ENCODE measurements around the gene ELMOD3. TPM values are rescaled to one million over a fixed set of nuclear protein-coding genes. Genes with fewer than 3 reads are reported as not detected.

Gene ELMOD3
- total RNA-seq, 3 donors from 2014 or later: 18.1 to 29.8 (median 23.0) TPM

DNA sequence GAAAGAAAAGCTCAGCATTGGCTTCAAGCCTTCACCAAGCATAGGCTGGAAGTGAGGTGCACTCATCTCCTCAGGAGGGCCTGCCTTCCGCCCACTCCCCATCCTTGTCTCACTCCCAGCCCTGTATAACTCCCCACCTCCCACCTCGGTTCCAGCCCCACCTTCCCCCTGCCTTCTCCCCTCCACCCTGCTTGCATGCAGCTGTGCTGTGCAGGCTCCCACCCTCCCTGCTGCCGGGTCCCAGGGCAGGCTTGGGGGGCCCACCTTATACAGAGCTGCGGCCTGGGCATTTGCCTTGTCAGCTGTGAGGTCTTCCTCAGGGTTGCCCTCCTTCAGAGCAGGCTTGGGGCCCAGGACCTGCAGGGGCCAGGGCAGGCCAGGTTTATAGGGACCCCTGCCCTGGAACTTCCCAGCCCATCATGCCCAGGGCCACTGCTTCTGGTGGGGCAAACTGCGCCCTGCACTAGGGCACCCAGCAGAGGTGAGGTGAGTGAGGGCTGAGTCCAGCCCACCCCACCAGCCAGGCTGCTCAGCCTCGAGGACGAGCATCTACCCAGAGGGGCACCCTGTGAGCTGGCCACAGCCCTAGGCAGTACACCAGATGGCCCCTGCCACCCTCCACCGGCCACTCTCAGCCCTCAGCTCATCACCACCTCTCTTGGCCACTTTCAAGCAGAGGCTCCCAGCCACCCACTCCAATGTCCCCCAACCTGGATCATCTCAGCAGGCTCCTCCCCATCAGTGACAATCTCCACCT, 44.0 kb downstream of the ELMOD3 start:
- Histone ChIP-seq H3K4me1 (ENCODE audit: low read depth) (no peaks in the 10 kb centered on the region), H3K36me3 (ENCODE audit: low read depth) (no peaks in the 10 kb centered on the region), H3K4me3 (no peak overlapping the region), H3K9me3 (no peaks in the 10 kb centered on the region)
- no peak for ATAC-seq
- intact Hi-C loops (cut with DNase I, micrococcal nuclease): no loop called here
- TF ChIP-seq, protein P1, sequence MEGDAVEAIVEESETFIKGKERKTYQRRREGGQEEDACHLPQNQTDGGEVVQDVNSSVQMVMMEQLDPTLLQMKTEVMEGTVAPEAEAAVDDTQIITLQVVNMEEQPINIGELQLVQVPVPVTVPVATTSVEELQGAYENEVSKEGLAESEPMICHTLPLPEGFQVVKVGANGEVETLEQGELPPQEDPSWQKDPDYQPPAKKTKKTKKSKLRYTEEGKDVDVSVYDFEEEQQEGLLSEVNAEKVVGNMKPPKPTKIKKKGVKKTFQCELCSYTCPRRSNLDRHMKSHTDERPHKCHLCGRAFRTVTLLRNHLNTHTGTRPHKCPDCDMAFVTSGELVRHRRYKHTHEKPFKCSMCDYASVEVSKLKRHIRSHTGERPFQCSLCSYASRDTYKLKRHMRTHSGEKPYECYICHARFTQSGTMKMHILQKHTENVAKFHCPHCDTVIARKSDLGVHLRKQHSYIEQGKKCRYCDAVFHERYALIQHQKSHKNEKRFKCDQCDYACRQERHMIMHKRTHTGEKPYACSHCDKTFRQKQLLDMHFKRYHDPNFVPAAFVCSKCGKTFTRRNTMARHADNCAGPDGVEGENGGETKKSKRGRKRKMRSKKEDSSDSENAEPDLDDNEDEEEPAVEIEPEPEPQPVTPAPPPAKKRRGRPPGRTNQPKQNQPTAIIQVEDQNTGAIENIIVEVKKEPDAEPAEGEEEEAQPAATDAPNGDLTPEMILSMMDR (IDR thresholded peaks at IDR 0.05): no peak
- no peak for DNase-seq

DNA sequence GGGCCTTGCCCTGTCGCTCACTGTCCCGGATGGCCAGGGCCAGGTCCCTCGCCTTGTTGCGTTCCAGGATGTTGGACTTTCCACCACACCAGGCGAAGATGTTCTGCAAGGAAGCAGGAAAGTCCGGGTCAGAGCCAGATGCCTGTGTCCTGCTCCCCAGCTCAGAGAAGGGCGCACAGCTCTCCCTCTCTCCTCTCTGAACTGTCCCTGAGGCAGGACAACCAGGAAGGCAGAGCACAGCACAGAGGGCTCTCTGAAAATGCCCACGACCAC, 44.5 kb downstream of the ELMOD3 start:
- DNase-seq: no peak
- peaks cover 4% of the 10 kb centered on the region for H3K9me3 ChIP-seq
- H3K36me3 ChIP-seq (ENCODE audit: low read depth): no peaks in the 10 kb centered on the region
- intact Hi-C loops (cut with DNase I, micrococcal nuclease): no loop called here
- no peaks in the 10 kb centered on the region for H3K4me1 ChIP-seq (ENCODE audit: low read depth)
- TF ChIP-seq, protein P1 (IDR thresholded peaks at IDR 0.05): no peak
- H3K4me3 ChIP-seq: no peak overlapping the region
- no peak for ATAC-seq

DNA sequence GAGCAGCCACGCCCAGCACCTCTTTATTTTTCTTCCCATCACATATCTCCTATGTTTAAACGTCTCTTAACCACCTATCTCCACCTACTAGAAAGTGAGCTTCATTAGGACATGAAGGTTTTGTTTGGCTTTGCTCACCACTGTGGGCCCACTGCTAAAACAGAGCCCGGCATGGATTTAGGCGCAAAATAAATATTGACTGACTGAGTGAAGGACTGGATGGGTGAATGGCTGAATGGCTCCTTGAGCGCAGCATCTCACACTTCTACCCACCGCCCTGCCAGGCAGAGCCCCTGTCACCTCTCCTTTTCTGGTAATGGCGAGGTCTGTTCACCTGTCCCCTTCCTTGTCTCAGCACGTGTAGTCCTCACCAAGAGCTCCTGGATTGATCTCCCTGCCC, 45.5 kb downstream of the ELMOD3 start:
- Histone ChIP-seq H3K9me3 (peaks cover 5% of the 10 kb centered on the region), H3K4me3 (no peak overlapping the region), H3K36me3 (ENCODE audit: low read depth) (no peaks in the 10 kb centered on the region), H3K4me1 (ENCODE audit: low read depth) (no peaks in the 10 kb centered on the region)
- ATAC-seq (no peak), DNase-seq (no peak)
- TF ChIP-seq, protein P1 (IDR thresholded peaks at IDR 0.05): no peak
- intact Hi-C loops (cut with DNase I, micrococcal nuclease): no loop called here

DNA sequence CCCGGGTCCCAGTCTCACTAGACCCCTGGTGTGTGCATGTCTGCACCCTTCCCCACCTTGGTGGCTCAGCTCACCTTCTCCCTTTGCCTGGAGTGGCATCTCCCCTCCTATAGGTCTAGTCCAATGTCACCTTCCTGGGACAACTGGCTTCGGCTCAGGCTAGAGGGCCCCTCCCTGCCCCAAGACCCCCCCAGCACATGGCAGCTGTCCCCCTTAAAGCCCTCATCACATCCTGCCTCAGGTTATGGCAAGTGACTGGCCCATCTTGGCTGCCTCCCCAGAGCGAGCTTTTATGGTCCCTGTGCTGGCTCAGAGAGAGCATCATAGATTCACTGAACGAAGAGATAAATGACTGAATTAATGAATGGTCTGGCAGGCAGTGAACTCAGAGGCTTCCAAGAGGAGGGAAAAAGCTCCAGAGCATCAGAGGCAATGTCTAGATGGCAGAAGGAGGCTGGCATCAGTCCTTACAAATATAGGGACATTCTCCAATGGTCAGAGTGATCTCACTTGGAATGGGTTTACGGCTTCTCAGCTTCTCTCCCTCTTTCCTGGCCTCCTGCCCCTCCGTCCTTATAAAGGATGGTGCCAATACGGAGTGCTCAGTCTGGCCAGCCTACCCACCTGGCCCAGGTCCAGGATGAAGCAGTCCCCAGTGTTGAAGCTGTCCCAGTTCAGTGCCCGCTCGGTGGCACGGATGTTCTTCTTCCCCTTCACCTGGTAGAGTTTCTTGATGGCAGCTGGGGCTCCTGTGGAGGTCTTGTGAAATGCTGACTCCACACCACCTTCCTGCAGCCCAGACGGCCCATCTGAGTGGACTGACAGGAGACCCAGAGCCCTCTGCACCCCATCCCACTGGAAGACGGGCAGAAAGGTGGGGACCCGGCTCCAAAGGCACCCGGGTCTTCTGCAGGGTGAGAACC, 46.2 kb downstream of the ELMOD3 start:
- Histone ChIP-seq H3K9me3 (peaks cover 5% of the 10 kb centered on the region), H3K4me3 (no peak overlapping the region), H3K36me3 (ENCODE audit: low read depth) (no peaks in the 10 kb centered on the region), H3K4me1 (ENCODE audit: low read depth) (no peaks in the 10 kb centered on the region)
- ATAC-seq (no peak), DNase-seq (no peak)
- TF ChIP-seq, protein P1 (IDR thresholded peaks at IDR 0.05): no peak
- intact Hi-C loops (cut with DNase I, micrococcal nuclease): no loop called here

DNA sequence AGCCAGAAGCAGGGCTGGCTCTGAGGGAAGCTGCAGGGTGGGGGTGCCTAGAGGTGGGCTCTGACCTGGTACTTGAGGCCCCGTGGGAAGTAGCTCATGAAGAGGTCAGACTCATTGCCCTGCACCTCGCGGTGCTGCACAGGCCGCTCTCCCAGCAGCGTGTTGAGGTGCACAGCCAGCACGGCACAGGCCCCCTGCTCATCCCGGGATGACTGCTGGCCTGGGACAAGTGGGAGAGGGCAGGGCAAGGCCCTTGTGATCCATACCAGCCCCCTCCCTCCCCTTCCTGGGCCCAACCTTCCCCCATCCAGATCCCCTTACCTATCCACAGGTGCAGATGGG, 46.9 kb downstream of the ELMOD3 start:
- intact Hi-C loops (cut with DNase I, micrococcal nuclease): no loop called here

More for the DNA sequence above, 46.9 kb downstream of the ELMOD3 start:
- Histone ChIP-seq H3K9me3 (peaks cover 5% of the 10 kb centered on the region), H3K4me3 (no peak overlapping the region), H3K36me3 (ENCODE audit: low read depth) (no peaks in the 10 kb centered on the region), H3K4me1 (ENCODE audit: low read depth) (no peaks in the 10 kb centered on the region)
- TF ChIP-seq, protein P1 (IDR thresholded peaks at IDR 0.05): no peak
- no peak for DNase-seq
- no peak for ATAC-seq

Data from mucosa of descending colon (tissue), 3 donors.